ENCODE data around the gene C11orf87. TPM values are rescaled to one million over a fixed set of nuclear protein-coding genes. Genes with fewer than 3 reads are reported as not detected.

Gene C11orf87
- total RNA-seq (2021; fragmentation: NEBNext Ultra II Directional; extraction: Animal tissue kit (Norgen Biotek cat#: 25700)) (0.22 and 0.29 TPM in 2 replicates), polyA plus RNA-seq (2011; rRNA removed) (0.22 and 0.32 TPM in 2 replicates), polyA minus RNA-seq (2011; rRNA and poly(A)+ RNA removed) (0.32 and 0.37 TPM in 2 replicates)
- 0.13 TPM for polyA plus RNA-seq (2011; cell fraction: cytosol; rRNA removed)
- polyA plus RNA-seq (2011; cell fraction: nucleus; rRNA removed) = 0.33 TPM
- 0.14 to 0.35 TPM (median 0.17 TPM) in 4 replicates for polyA plus RNA-seq (2012, experiment 1 of 2)
- 0.07 TPM for polyA plus RNA-seq (2012, experiment 2 of 2)
- polyA plus RNA-seq (2013, experiment 1 of 2) = 0.45 TPM
- 0.44 TPM for polyA plus RNA-seq (2013, experiment 2 of 2)
- not detected for polyA minus RNA-seq (2011; cell fraction: cytosol; rRNA and poly(A)+ RNA removed)
- 0.60 TPM for polyA minus RNA-seq (2011; cell fraction: nucleus; rRNA and poly(A)+ RNA removed)
- long read RNA-seq, experiment 1 = 0 reads
- long read RNA-seq, experiment 2 = 0 reads

GRCh38 chr11:109421981-109422869, at the start of gene C11orf87:
TSS of gene C11orf87 (plus strand) at chr11:109422190. CDS start at chr11:109423634, 1,444 bp downstream.
- Histone ChIP-seq H3K79me2 (ENCODE audit: control insufficient read depth in 1 of 2, insufficient read depth in 2 of 2, low read length in 2 of 2) (no peaks in the 10 kb centered on the region), H2AFZ (ENCODE audit: low read length) (peak within 1 kb of the TSS; percentile 42; the same call in 1 of the 2 replicates), H3K23ac (ENCODE audit: insufficient read length) (no peak within 1 kb of the TSS), H4K91ac (replicated peaks; ENCODE audit: insufficient read length, low read length) (no peak within 1 kb of the TSS), H3K79me1 (ENCODE audit: low read depth, low read length) (no peaks in the 10 kb centered on the region), H2AK5ac (ENCODE audit: low read depth, low read length) (no peak within 1 kb of the TSS), H3K27me3 (replicated peaks in 1 of 4; ENCODE audit: control insufficient read depth in 3 of 4, extremely low read depth in 1 of 4, insufficient read depth in 3 of 4, low read length in 3 of 4) (peaks cover 15 to 34% (median 30%) of the 10 kb centered on the region in 4 experiments), H3K4me2 (ENCODE audit: insufficient read depth in 1 of 2, low read depth in 2 of 2, low read length in 2 of 2) (peak within 1 kb of the TSS; percentile 94 to 98), H3K9ac (replicated peaks in 1 of 4; ENCODE audit: extremely low read depth in 1 of 4, low read depth in 3 of 4, low read length in 3 of 4) (no peak within 1 kb of the TSS), H3K4me3 (ENCODE audit: extremely low read depth in 1 of 4, insufficient read depth in 2 of 4, low read depth in 3 of 4, low read length in 4 of 4) (peak within 1 kb of the TSS; percentile 41 to 69 (median 56)), H2BK15ac (ENCODE audit: low read length) (no peak within 1 kb of the TSS; the same call in 1 of the 2 replicates), H3K9me3 (ENCODE audit: insufficient read depth in 2 of 2, low read depth in 1 of 2, low read length in 1 of 2) (no peaks in the 10 kb centered on the region), H3K56ac (replicated peaks; ENCODE audit: insufficient read length, low read depth, low read length) (no peak within 1 kb of the TSS), H4K8ac (ENCODE audit: extremely low read depth, insufficient read depth, low read length) (no peak within 1 kb of the TSS), H3K4ac (replicated peaks; ENCODE audit: insufficient read length, low read depth, low read length) (no peak within 1 kb of the TSS), H2BK120ac (replicated peaks; ENCODE audit: low read depth, low read length) (no peak within 1 kb of the TSS), H3K36me3 (ENCODE audit: control insufficient read depth in 2 of 4, insufficient read depth in 4 of 4, low read length in 3 of 4) (no peaks in the 10 kb centered on the region), H3K14ac (ENCODE audit: insufficient read length) (no peak within 1 kb of the TSS), H2BK12ac (ENCODE audit: low read depth, low read length) (no peak within 1 kb of the TSS), H4K20me1 (replicated peaks in 1 of 2; ENCODE audit: control insufficient read depth in 1 of 2, insufficient read depth in 2 of 2, low read length in 2 of 2) (peaks cover 0 to 4% of the 10 kb centered on the region in 2 experiments), H3K4me1 (replicated peaks in 1 of 4; ENCODE audit: control insufficient read depth in 3 of 4, insufficient read depth in 4 of 4, low read length in 3 of 4) (peaks cover 0 to 11% (median 6%) of the 10 kb centered on the region in 4 experiments; a peak in 5 of 7 replicates), H2BK20ac (ENCODE audit: low read length) (no peak within 1 kb of the TSS), H4K5ac (ENCODE audit: insufficient read length, low read depth, low read length) (no peak within 1 kb of the TSS), H3K23me2 (ENCODE audit: low read depth, low read length) (peaks cover 16% of the 10 kb centered on the region), H2BK5ac (ENCODE audit: low read depth, low read length) (no peak within 1 kb of the TSS), H3K27ac (ENCODE audit: low read depth, low read length) (no peak within 1 kb of the TSS), H3K18ac (ENCODE audit: extremely low read depth, low read length) (no peak within 1 kb of the TSS; the same call in 1 of the 2 replicates)
- WGBS, 2 experiments (ENCODE audit: extremely low coverage in 1 of 2, insufficient coverage in 1 of 2, insufficient read length in 1 of 2, insufficient replicate concordance in 2 of 2, low coverage in 1 of 2, low lambda C conversion rate in 2 of 2, missing lambda C conversion rate in 1 of 2) = 4% methylated on average over 13 of the region's 54 CpGs; no CpG with 5 or more reads in 1 of the 2 experiments
- FAIRE-seq = no peak
- peak; percentile 23 to 80 for DNase-seq (ENCODE audit: low read depth in 1 of 2, low spot score in 2 of 2)
- ChIA-PET CTCF (ENCODE audit: partially characterized antibody) (interaction anchor here (0.5 to 1.3 kb wide), 3 partner anchors 103 to 1936 kb away, joined by 3 read pairs; no protein-coding TSS in a partner anchor), POLR2A (ENCODE audit: partially characterized antibody) (no interaction called here)
- no peak for TF ChIP-seq MAFK (IDR thresholded peaks at IDR 0.05; ENCODE audit: low read depth, low read length)
- TF ChIP-seq FOSL1 (IDR thresholded peaks at IDR 0.05; ENCODE audit: insufficient read depth, low read depth, low read length) = no peak
- TF ChIP-seq PHF8 (conservative IDR thresholded peaks at IDR 0.05; ENCODE audit: low read depth, low read length) = no peak
- no peak for TF ChIP-seq SUZ12 (IDR thresholded peaks at IDR 0.05; ENCODE audit: low read length)
- no peak for TF ChIP-seq TBP (IDR thresholded peaks at IDR 0.05; ENCODE audit: low read depth, low read length)
- TF ChIP-seq CBX8 (IDR thresholded peaks at IDR 0.05; ENCODE audit: borderline replicate concordance, low read depth, low read length) = no peak
- 0 out of 2 replicates have a peak, but pooled peaks have one; percentile 38 for TF ChIP-seq E2F6 (IDR thresholded peaks at IDR 0.05)
- 0 out of 2 replicates have a peak, but pooled peaks have one; percentile 28 for TF ChIP-seq TAF1 (IDR thresholded peaks at IDR 0.05; ENCODE audit: low read depth, low read length)
- no peak for TF ChIP-seq RFX5 (IDR thresholded peaks at IDR 0.05; ENCODE audit: borderline replicate concordance, low read depth, low read length)

Measured in H1 (cell line).